NCI-H524 (cell line): ENCODE measurements around the gene MMP7.
"Not testable (repeated sequence)": the region's sequence is repeated elsewhere in the genome, so short reads cannot be mapped to it uniquely, and the experiment has no call there.

Source experiments
- DNase-seq, 2 experiments: peaks; one replicate each; lab custom pipeline; 2025; lab: John Stamatoyannopoulos, UW

The MMP7 gene

GRCh38 chr11:102538932-102539331 lies 8.4 kb upstream of the MMP7 start:
- DNase-seq, result no peak

GRCh38 chr11:102534261-102534872 lies 3.8 kb upstream of the MMP7 start:
- DNase-seq, result no peak

- no peak for DNase-seq
Measured at GRCh38 chr11:102528618-102529017, 1.9 kb downstream of the MMP7 start.

GRCh38 chr11:102527684-102528083 lies 2.9 kb downstream of the MMP7 start:
- no peak for DNase-seq

- DNase-seq, result no peak
Measured at GRCh38 chr11:102527041-102527440, 3.5 kb downstream of the MMP7 start.

- no peak for DNase-seq
Measured at GRCh38 chr11:102523887-102524286, 6.7 kb downstream of the MMP7 start.

GRCh38 chr11:102523189-102523570 lies 7.4 kb downstream of the MMP7 start:
- no peak for DNase-seq

- DNase-seq, result no peak
Measured at GRCh38 chr11:102522312-102523188, 8.0 kb downstream of the MMP7 start.

GRCh38 chr11:102521121-102521520 lies 9.4 kb downstream of the MMP7 start:
- DNase-seq, result no peak

- no peak for DNase-seq
Measured at GRCh38 chr11:102520514-102520913, 10.0 kb downstream of the MMP7 start.

- DNase-seq, result no peak
Measured at GRCh38 chr11:102518296-102519094, 12.1 kb downstream of the MMP7 start.

- no peak for DNase-seq
Measured at GRCh38 chr11:102517670-102518069, 12.9 kb downstream of the MMP7 start.

- no peak for DNase-seq
Measured at GRCh38 chr11:102516179-102516578, 14.4 kb downstream of the MMP7 start.

- no peak for DNase-seq
Measured at GRCh38 chr11:102513869-102514268, 16.7 kb downstream of the MMP7 start.

- no peak for DNase-seq
Measured at GRCh38 chr11:102510439-102511135, 20.0 kb downstream of the MMP7 start.

- not testable (repeated sequence) for DNase-seq
Measured at GRCh38 chr11:102502831-102503230, 27.7 kb downstream of the MMP7 start.

GRCh38 chr11:102500829-102501228 lies 29.7 kb downstream of the MMP7 start:
- DNase-seq, result no peak

GRCh38 chr11:102499931-102500330 lies 30.6 kb downstream of the MMP7 start:
- DNase-seq, result no peak

GRCh38 chr11:102499151-102499550 lies 31.4 kb downstream of the MMP7 start:
- no peak for DNase-seq

- DNase-seq, result no peak
Measured at GRCh38 chr11:102497061-102497460, 33.5 kb downstream of the MMP7 start.

- peak; percentile 41 to 68 for DNase-seq
Measured at GRCh38 chr11:102495161-102496042, 35.1 kb downstream of the MMP7 start.
